Smooth muscle cell (in vitro differentiated cells): Measurements from ENCODE around the gene LBHD1. TPM values are rescaled to one million over a fixed set of nuclear protein-coding genes. Genes with fewer than 3 reads are reported as not detected.
A peak's percentile ranks its signal among the peaks of the same experiment; 100 is the strongest.

Experiments used
- DNase-seq: peaks from one replicate; lab custom pipeline; 2025; ENCODE audit not compliant: unreplicated experiment; lab: John Stamatoyannopoulos, UW
- H2AFZ ChIP-seq: fragments of 200-600 bp; sonication (generic); 2 replicates; pipeline ENCODE4 v1.6.0; 2016; ENCODE audit warnings: antibody characterized with exemption, low read depth, mild to moderate bottlenecking
- H3F3A ChIP-seq: fragments of 200-600 bp; sonication (generic); 2 replicates; pipeline ENCODE4 v1.6.0; 2017; ENCODE audit warnings: antibody characterized with exemption, low read depth
- H3K27ac ChIP-seq: fragments of 200-600 bp; sonication (generic); 2 replicates; pipeline ENCODE4 v1.5.1; 2016; ENCODE audit warnings: low read depth, mild to moderate bottlenecking
- H3K27me3 ChIP-seq: fragments of 200-600 bp; sonication (generic); 2 replicates; pipeline ENCODE4 v1.6.1; 2016; ENCODE audit warnings: low read depth, mild to moderate bottlenecking
- H3K36me3 ChIP-seq: fragments of 200-600 bp; sonication (generic); 2 replicates; pipeline ENCODE4 v1.5.1; 2016; ENCODE audit warnings: low read depth
- H3K4me1 ChIP-seq: fragments of 200-600 bp; sonication (generic); 2 replicates; pipeline ENCODE4 v1.5.1; 2016; ENCODE audit warnings: low read depth
- H3K4me2 ChIP-seq: fragments of 200-600 bp; sonication (generic); 2 replicates; pipeline ENCODE4 v1.6.0; 2016; ENCODE audit warnings: mild to moderate bottlenecking
- H3K4me3 ChIP-seq: fragments of 200-600 bp; sonication (generic); 2 replicates; pipeline ENCODE4 v1.5.1; 2016; ENCODE audit warnings: mild to moderate bottlenecking
- H3K79me2 ChIP-seq: fragments of 200-600 bp; sonication (generic); 2 replicates; pipeline ENCODE4 v1.6.0; 2016; ENCODE audit warnings: low read depth, mild to moderate bottlenecking
- H3K9ac ChIP-seq: fragments of 200-600 bp; sonication (generic); 2 replicates; pipeline ENCODE4 v1.6.0; 2016; ENCODE audit warnings: low read depth
- H3K9me3 ChIP-seq: fragments of 200-600 bp; sonication (generic); replicated peaks from 2 replicates; pipeline ENCODE4 v1.5.1; 2016; ENCODE audit warnings: low read depth
- H4K20me1 ChIP-seq: fragments of 200-600 bp; sonication (generic); 2 replicates; pipeline ENCODE4 v1.6.0; 2016; ENCODE audit warnings: low read depth
- WGBS: methylation state at CpG from one replicate; pipeline ENCODE4 v1.1.7; 2016; ENCODE audit warnings: low lambda C conversion rate; 5-methylcytosine and 5-hydroxymethylcytosine counted together
- polyA plus RNA-seq: library from polyadenylated mRNA; unstranded; fragments of >200 nt; fragmentation: Nextera tagmentation; extraction: Ambion mirVana; gene quantifications from 2 replicates; pipeline ENCODE4 v1.2.1, GENCODE V29; 2016
- total RNA-seq: library from RNA; depleted of rRNA; stranded (reverse); fragments of >200 nt; gene quantifications from 2 replicates; pipeline ENCODE4 v1.2.3, GENCODE V29; 2014
- TF ChIP-seq, protein P1 (sequence below): fragments of 200-600 bp; sonication (generic); IDR thresholded peaks from 2 replicates; pipeline ENCODE4 v1.5.1; 2017; ENCODE audit warnings: borderline replicate concordance, mild to moderate bottlenecking, antibody characterized with exemption; ENCODE audit not compliant: insufficient read depth, poor library complexity, severe bottlenecking

The LBHD1 gene
- total and polyA plus RNA-seq, 2 experiments from 2014 or later, result 3.9 to 5.6 TPM

DNA sequence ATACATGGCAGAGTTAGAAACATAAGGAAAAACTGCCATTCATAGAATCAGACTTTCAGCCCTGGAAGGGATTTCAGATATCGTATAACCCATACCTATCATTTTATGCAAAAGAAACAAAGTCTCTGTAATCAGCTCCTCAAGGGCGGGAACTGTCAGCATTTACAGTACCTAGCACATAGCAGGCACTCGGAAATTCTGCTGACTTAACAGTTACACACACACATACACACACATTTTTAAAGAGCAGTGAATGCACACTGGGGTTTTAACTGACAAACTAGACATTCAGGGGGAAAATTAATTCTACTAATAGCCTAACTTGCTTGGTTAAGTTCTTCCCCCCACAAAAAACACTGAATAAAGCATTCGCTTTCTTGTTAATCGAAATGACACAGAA lies 44.1 kb upstream of the LBHD1 start:
- Histone ChIP-seq H3K27me3 (no peaks in the 10 kb centered on the region), H3F3A (peaks cover 44% of the 10 kb centered on the region), H3K79me2 (peaks cover 44% of the 10 kb centered on the region), H3K9ac (no peak overlapping the region), H3K9me3 (no peaks in the 10 kb centered on the region), H2AFZ (no peak overlapping the region), H3K36me3 (peaks cover 15% of the 10 kb centered on the region), H3K4me2 (no peak overlapping the region), H3K4me1 (no peaks in the 10 kb centered on the region), H3K4me3 (no peak overlapping the region), H4K20me1 (peaks cover under 1% of the 10 kb centered on the region), H3K27ac (no peak overlapping the region)
- WGBS, result 94% methylated on average over 5 of the region's 5 CpGs
- DNase-seq, result no peak
- TF ChIP-seq, protein P1, sequence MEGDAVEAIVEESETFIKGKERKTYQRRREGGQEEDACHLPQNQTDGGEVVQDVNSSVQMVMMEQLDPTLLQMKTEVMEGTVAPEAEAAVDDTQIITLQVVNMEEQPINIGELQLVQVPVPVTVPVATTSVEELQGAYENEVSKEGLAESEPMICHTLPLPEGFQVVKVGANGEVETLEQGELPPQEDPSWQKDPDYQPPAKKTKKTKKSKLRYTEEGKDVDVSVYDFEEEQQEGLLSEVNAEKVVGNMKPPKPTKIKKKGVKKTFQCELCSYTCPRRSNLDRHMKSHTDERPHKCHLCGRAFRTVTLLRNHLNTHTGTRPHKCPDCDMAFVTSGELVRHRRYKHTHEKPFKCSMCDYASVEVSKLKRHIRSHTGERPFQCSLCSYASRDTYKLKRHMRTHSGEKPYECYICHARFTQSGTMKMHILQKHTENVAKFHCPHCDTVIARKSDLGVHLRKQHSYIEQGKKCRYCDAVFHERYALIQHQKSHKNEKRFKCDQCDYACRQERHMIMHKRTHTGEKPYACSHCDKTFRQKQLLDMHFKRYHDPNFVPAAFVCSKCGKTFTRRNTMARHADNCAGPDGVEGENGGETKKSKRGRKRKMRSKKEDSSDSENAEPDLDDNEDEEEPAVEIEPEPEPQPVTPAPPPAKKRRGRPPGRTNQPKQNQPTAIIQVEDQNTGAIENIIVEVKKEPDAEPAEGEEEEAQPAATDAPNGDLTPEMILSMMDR, result no peak

DNA sequence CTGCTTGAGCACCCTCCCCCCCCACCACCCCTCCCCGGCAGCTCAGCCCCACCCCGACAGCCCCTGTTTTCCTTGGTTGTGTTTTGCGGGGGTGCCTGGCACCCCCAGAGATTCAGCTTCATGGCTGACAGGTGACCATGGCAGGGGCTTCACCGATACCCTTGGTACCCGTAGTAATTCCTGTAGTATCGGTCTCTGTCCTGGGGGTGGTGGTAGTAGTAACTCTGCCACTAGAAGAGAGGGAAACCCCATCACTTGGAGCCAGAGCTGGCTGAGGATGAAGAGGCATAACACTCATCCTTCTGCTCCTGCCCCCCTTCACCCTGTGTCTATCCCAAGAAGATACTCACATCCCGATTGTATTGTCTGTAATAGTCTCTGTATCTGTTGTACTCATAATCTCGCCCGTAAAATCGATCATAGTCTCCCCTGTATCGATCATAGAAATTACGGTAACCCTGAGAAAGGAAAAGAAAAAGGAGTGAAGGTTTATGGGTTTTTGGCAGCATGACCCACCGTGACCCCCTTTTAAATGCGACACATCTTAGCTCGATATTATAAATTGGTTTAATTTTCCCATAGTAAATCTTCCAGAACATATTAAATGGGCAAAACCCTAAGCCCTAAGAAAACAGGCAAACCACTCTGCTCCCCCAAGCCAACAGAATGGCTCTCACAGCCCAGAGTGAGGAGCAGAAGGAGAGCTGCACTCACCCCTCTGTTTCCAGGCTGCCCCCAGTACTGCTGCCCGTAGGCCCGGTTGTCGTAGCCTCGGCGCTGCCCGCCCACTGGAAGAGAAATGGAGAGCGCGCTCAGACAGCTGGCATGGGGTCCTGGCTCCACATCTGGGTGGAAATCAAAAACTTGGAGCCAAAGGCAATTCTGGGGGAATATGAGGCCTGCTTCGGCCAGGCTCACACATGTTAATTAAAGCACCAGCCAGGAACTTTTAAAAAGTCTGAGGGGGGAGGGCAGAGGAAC lies 43.4 kb upstream of the LBHD1 start:
- DNase-seq, result no peak
- H3F3A ChIP-seq, result peaks cover 48% of the 10 kb centered on the region
- no peak overlapping the region for H3K27ac ChIP-seq
- WGBS, result 94% methylated on average over 23 of the region's 24 CpGs
- no peaks in the 10 kb centered on the region for H4K20me1 ChIP-seq
- H3K4me1 ChIP-seq, result peaks cover 1% of the 10 kb centered on the region
- H3K4me2 ChIP-seq, result no peak overlapping the region
- H3K4me3 ChIP-seq, result no peak overlapping the region
- H3K79me2 ChIP-seq, result peaks cover 38% of the 10 kb centered on the region
- H3K36me3 ChIP-seq, result peaks cover 10% of the 10 kb centered on the region
- H2AFZ ChIP-seq, result no peak overlapping the region
- TF ChIP-seq, protein P1, result no peak
- no peaks in the 10 kb centered on the region for H3K9me3 ChIP-seq
- no peaks in the 10 kb centered on the region for H3K27me3 ChIP-seq
- no peak overlapping the region for H3K9ac ChIP-seq

GRCh38 chr11:62713343-62713742 lies 41.3 kb upstream of the LBHD1 start:
- H3K9ac ChIP-seq, result no peak overlapping the region
- no peak overlapping the region for H2AFZ ChIP-seq
- no peaks in the 10 kb centered on the region for H4K20me1 ChIP-seq
- no peak for DNase-seq
- no peaks in the 10 kb centered on the region for H3K9me3 ChIP-seq
- H3K27me3 ChIP-seq, result no peaks in the 10 kb centered on the region
- H3K36me3 ChIP-seq, result no peaks in the 10 kb centered on the region
- peaks cover 14% of the 10 kb centered on the region for H3K4me1 ChIP-seq
- peaks cover 18% of the 10 kb centered on the region for H3K79me2 ChIP-seq
- no peak overlapping the region for H3K4me2 ChIP-seq
- WGBS, result 97% methylated on average over 2 of the region's 2 CpGs
- H3K27ac ChIP-seq, result peak overlapping the region; percentile 11
- no peak overlapping the region for H3K4me3 ChIP-seq
- TF ChIP-seq, protein P1, result no peak
- H3F3A ChIP-seq, result peaks cover 55% of the 10 kb centered on the region
